Measurements from ENCODE around the gene ABCA6.

ABCA6 gene

GRCh38 chr17:69142175-69142802 is 594 bp upstream of the ABCA6 start:
- peaks cover 23% of the 10 kb centered on the region for H3K4me1 ChIP-seq (ENCODE audit: control insufficient read depth, insufficient read depth, low read length, unreplicated experiment)
- H3K36me3 ChIP-seq (ENCODE audit: insufficient read depth, low read length), result peaks cover 3% of the 10 kb centered on the region; the same call in 1 of the 2 replicates
- peak overlapping the region; percentile 80 for H2AFZ ChIP-seq (ENCODE audit: low read length, unreplicated experiment)
- no peaks in the 10 kb centered on the region for H3K27me3 ChIP-seq (ENCODE audit: insufficient read depth, low read length)
- no peaks in the 10 kb centered on the region for H3K79me2 ChIP-seq (ENCODE audit: control insufficient read depth, insufficient read depth, low read length, unreplicated experiment)
- H3K27ac ChIP-seq (ENCODE audit: low read depth, low read length), result peak overlapping the region; percentile 70
- H3K4me3 ChIP-seq (ENCODE audit: low read depth, low read length), result peak overlapping the region; percentile 73

DNA sequence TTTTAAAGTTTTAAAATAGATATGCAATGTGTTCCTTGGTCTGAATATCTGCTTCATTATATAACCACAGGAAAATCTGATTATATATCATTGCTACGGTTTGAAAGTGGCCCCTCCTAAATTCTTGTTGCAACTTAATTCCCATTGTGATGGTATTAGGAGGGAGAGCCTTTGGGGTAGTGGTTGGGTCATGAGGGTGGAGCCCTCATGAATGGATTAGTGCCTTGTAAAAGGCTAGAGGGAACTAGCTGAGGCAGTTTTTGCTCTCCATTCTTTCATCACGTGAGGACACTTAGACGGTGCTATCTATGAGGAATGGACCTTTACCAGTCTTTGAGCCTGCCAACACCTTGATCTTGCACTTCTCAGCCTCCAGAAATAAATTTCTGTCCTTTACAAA is 7.6 kb downstream of the ABCA6 start:
- Histone ChIP-seq H3K36me3 (ENCODE audit: insufficient read depth, low read length) (peaks cover 18% of the 10 kb centered on the region), H3K4me1 (ENCODE audit: control insufficient read depth, insufficient read depth, low read length, unreplicated experiment) (no peaks in the 10 kb centered on the region), H3K4me3 (ENCODE audit: low read depth, low read length) (no peak overlapping the region)

GRCh38 chr17:69130627-69131296 is 10.9 kb downstream of the ABCA6 start:
- H3K79me2 ChIP-seq (ENCODE audit: control insufficient read depth, insufficient read depth, low read length, unreplicated experiment), result no peaks in the 10 kb centered on the region
- no peak overlapping the region for H3K27ac ChIP-seq (ENCODE audit: low read depth, low read length)
- H3K4me3 ChIP-seq (ENCODE audit: low read depth, low read length), result no peak overlapping the region
- H3K36me3 ChIP-seq (ENCODE audit: insufficient read depth, low read length), result peaks cover 7% of the 10 kb centered on the region
- H3K27me3 ChIP-seq (ENCODE audit: insufficient read depth, low read length), result no peaks in the 10 kb centered on the region
- no peak overlapping the region for H2AFZ ChIP-seq (ENCODE audit: low read length, unreplicated experiment)
- no peaks in the 10 kb centered on the region for H3K4me1 ChIP-seq (ENCODE audit: control insufficient read depth, insufficient read depth, low read length, unreplicated experiment)

More for the DNA sequence above, 7.6 kb downstream of the ABCA6 start:
- Histone ChIP-seq H2AFZ (ENCODE audit: low read length, unreplicated experiment) (no peak overlapping the region), H3K79me2 (ENCODE audit: control insufficient read depth, insufficient read depth, low read length, unreplicated experiment) (no peaks in the 10 kb centered on the region), H3K27me3 (ENCODE audit: insufficient read depth, low read length) (no peaks in the 10 kb centered on the region), H3K27ac (ENCODE audit: low read depth, low read length) (no peak overlapping the region)

- Histone ChIP-seq H3K79me2 (ENCODE audit: control insufficient read depth, insufficient read depth, low read length, unreplicated experiment) (no peaks in the 10 kb centered on the region), H3K36me3 (ENCODE audit: insufficient read depth, low read length) (no peaks in the 10 kb centered on the region; the same call in 1 of the 2 replicates), H3K27ac (ENCODE audit: low read depth, low read length) (no peak overlapping the region), H3K27me3 (ENCODE audit: insufficient read depth, low read length) (no peaks in the 10 kb centered on the region), H3K4me3 (ENCODE audit: low read depth, low read length) (no peak overlapping the region), H3K4me1 (ENCODE audit: control insufficient read depth, insufficient read depth, low read length, unreplicated experiment) (no peaks in the 10 kb centered on the region), H2AFZ (ENCODE audit: low read length, unreplicated experiment) (no peak overlapping the region)
Observed at GRCh38 chr17:69123626-69124025, 18.1 kb downstream of the ABCA6 start.

DNA sequence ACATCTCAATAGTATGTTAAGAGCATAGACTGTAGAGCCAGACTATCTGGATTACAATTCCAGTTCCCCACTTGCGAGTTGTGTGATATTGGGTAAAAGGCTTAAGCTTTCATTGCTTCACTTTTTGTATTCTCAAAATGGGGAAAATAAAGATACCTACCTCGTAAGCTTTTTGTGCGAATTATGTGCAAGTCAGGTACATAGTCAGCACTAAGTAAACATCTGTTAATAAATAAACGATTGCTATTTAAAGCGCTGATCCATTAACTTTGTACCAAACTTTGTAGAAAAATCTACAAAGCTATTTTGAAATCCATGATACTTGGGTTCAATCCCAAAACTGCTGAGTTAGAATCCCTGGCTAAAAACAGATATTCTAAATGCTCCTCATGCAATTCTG is 19.6 kb downstream of the ABCA6 start:
- H3K27ac ChIP-seq (ENCODE audit: low read depth, low read length), result no peak overlapping the region
- no peaks in the 10 kb centered on the region for H3K79me2 ChIP-seq (ENCODE audit: control insufficient read depth, insufficient read depth, low read length, unreplicated experiment)
- no peak overlapping the region for H3K4me3 ChIP-seq (ENCODE audit: low read depth, low read length)
- no peaks in the 10 kb centered on the region for H3K4me1 ChIP-seq (ENCODE audit: control insufficient read depth, insufficient read depth, low read length, unreplicated experiment)
- no peak overlapping the region for H2AFZ ChIP-seq (ENCODE audit: low read length, unreplicated experiment)
- H3K36me3 ChIP-seq (ENCODE audit: insufficient read depth, low read length), result no peaks in the 10 kb centered on the region; the same call in 1 of the 2 replicates
- H3K27me3 ChIP-seq (ENCODE audit: insufficient read depth, low read length), result no peaks in the 10 kb centered on the region

DNA sequence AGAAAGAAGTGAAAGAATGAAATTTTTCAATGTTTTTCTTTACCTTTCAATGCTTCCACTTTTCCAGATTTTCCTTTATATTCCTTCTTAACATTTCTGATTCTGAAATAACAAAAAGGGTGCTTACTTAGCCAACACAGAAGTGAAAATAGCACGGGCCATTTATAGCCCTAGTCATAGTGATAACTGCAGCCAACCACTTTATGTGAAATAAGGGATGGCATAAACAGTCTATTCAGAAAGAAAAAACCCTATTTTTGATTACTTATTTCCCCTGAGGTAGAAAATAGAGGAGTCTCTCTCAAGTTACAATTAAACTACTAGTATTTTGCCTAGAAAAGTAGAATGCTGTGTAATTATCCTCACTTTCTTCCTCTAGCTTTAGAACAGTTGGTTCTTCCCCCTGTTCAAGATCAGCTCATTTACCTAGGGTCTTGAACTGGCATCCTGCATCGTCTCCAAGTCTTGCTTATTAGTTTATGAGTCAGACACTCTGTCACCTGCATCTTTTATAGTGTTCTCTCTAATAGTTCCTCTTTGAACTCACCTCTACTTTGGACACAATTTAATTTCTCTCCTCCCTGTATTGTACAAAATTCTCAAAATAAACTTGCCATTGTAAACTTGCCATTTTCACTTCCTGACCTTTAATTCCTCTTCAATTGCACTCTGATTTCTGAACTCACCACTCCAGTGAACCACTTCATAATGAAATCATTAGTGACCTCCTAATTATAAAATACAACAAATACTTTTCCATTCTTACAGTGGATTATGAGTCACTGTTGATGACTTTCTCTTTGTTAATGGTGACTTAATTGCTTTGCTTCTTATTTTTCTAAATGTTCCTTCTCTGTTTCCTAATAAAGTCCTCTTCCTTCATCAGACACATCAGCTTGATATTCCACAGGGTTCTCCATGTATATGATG is 23.6 kb downstream of the ABCA6 start:
- no peaks in the 10 kb centered on the region for H3K79me2 ChIP-seq (ENCODE audit: control insufficient read depth, insufficient read depth, low read length, unreplicated experiment)
- no peak overlapping the region for H3K27ac ChIP-seq (ENCODE audit: low read depth, low read length)
- H3K27me3 ChIP-seq (ENCODE audit: insufficient read depth, low read length), result no peaks in the 10 kb centered on the region
- no peaks in the 10 kb centered on the region for H3K4me1 ChIP-seq (ENCODE audit: control insufficient read depth, insufficient read depth, low read length, unreplicated experiment)
- no peak overlapping the region for H2AFZ ChIP-seq (ENCODE audit: low read length, unreplicated experiment)
- H3K36me3 ChIP-seq (ENCODE audit: insufficient read depth, low read length), result peaks cover 3% of the 10 kb centered on the region; the same call in 1 of the 2 replicates
- H3K4me3 ChIP-seq (ENCODE audit: low read depth, low read length), result no peak overlapping the region

DNA sequence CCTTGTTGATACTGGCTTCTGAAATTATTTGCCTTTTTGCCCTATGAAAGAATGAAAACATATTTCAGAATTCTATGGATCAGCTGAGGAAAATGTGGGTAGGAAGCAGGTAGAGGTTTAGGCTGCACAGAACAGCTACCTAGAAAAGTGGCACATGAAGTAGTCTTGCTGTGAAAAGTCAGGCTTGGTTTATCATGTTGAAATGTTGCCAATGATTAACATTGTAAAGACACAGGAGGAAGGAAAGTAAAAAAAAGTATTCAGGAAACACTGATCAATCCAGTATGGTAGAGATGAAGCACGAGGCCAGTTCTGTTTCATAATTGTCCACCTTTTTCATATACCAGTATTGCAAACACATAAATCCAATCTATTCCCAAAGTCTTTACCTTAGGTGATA is 29.9 kb downstream of the ABCA6 start:
- Histone ChIP-seq H3K36me3 (ENCODE audit: insufficient read depth, low read length) (peaks cover 3% of the 10 kb centered on the region; the same call in 1 of the 2 replicates), H3K27ac (ENCODE audit: low read depth, low read length) (no peak overlapping the region), H3K4me1 (ENCODE audit: control insufficient read depth, insufficient read depth, low read length, unreplicated experiment) (no peaks in the 10 kb centered on the region), H3K4me3 (ENCODE audit: low read depth, low read length) (no peak overlapping the region), H2AFZ (ENCODE audit: low read length, unreplicated experiment) (no peak overlapping the region), H3K27me3 (ENCODE audit: insufficient read depth, low read length) (no peaks in the 10 kb centered on the region), H3K79me2 (ENCODE audit: control insufficient read depth, insufficient read depth, low read length, unreplicated experiment) (no peaks in the 10 kb centered on the region)

GRCh38 chr17:69105907-69106730 is 35.6 kb downstream of the ABCA6 start:
- Histone ChIP-seq H3K27me3 (ENCODE audit: insufficient read depth, low read length) (no peaks in the 10 kb centered on the region), H3K36me3 (ENCODE audit: insufficient read depth, low read length) (no peaks in the 10 kb centered on the region), H3K27ac (ENCODE audit: low read depth, low read length) (no peak overlapping the region), H3K79me2 (ENCODE audit: control insufficient read depth, insufficient read depth, low read length, unreplicated experiment) (no peaks in the 10 kb centered on the region), H2AFZ (ENCODE audit: low read length, unreplicated experiment) (no peak overlapping the region), H3K4me3 (ENCODE audit: low read depth, low read length) (no peak overlapping the region), H3K4me1 (ENCODE audit: control insufficient read depth, insufficient read depth, low read length, unreplicated experiment) (no peaks in the 10 kb centered on the region)

- Histone ChIP-seq H3K36me3 (ENCODE audit: insufficient read depth, low read length) (no peaks in the 10 kb centered on the region), H3K79me2 (ENCODE audit: control insufficient read depth, insufficient read depth, low read length, unreplicated experiment) (no peaks in the 10 kb centered on the region), H3K27ac (ENCODE audit: low read depth, low read length) (no peak overlapping the region), H2AFZ (ENCODE audit: low read length, unreplicated experiment) (no peak overlapping the region), H3K4me1 (ENCODE audit: control insufficient read depth, insufficient read depth, low read length, unreplicated experiment) (no peaks in the 10 kb centered on the region), H3K4me3 (ENCODE audit: low read depth, low read length) (no peak overlapping the region), H3K27me3 (ENCODE audit: insufficient read depth, low read length) (no peaks in the 10 kb centered on the region)
Observed at GRCh38 chr17:69103557-69104233, 38.0 kb downstream of the ABCA6 start.
